K562 (cell line): ENCODE results near the gene C2CD2L. TPM values are rescaled to one million over a fixed set of nuclear protein-coding genes. Genes with fewer than 3 reads are reported as not detected.
A peak's percentile ranks its signal among the peaks of the same experiment; 100 is the strongest.

Source experiments
- ARID2 ChIP-seq: fragments of 450-650 bp; IDR thresholded peaks from 2 replicates; pipeline ENCODE4 v1.6.1; 2017; ENCODE audit warnings: antibody characterized with exemption, mild to moderate bottlenecking
- FOXK1 ChIP-seq: sonication (generic); formaldehyde crosslinking; IDR thresholded peaks from 2 replicates; pipeline ENCODE4 v1.8.0; 2022; ENCODE audit warnings: missing genetic modification reagents, mild to moderate bottlenecking, borderline replicate concordance
- ID3 ChIP-seq, 2 experiments: fragments of 250-450 bp in 1 of 2; fragments of 450-650 bp in 1 of 2; sonication (Bioruptor Pico) in 1 of 2; IDR thresholded peaks; 2 replicates each; pipeline versions ENCODE4 v1.6.1 to v1.8.0; 2016 to 2021; ENCODE audit warnings: mild to moderate bottlenecking in 2 of 2, moderate library complexity in 2 of 2, missing compliant biosample characterization in 1 of 2, missing genetic modification characterization in 1 of 2
- MEIS2 ChIP-seq: fragments of 450-650 bp; IDR thresholded peaks from 2 replicates; pipeline ENCODE4 v1.6.1; 2014; ENCODE audit warnings: mild to moderate bottlenecking; ENCODE audit not compliant: partially characterized antibody
- MXI1 ChIP-seq: IDR thresholded peaks from 2 replicates; pipeline ENCODE4 v1.6.1; 2011; ENCODE audit warnings: low read depth, mild to moderate bottlenecking, improper control_type of control experiment, low read length
- TAF1 ChIP-seq: IDR thresholded peaks from 2 replicates; pipeline ENCODE4 v1.6.1; 2011; ENCODE audit warnings: mild to moderate bottlenecking, low read length, moderate library complexity; ENCODE audit not compliant: insufficient read depth, control insufficient read depth, severe bottlenecking; ENCODE audit errors: extremely low read depth
- TCF3 ChIP-seq: sonication (generic); formaldehyde crosslinking; IDR thresholded peaks from 2 replicates; pipeline ENCODE4 v1.4.0; 2020; ENCODE audit warnings: mild to moderate bottlenecking, missing genetic modification reagents
- TOE1 ChIP-seq, 2 experiments: fragments of 450-650 bp in 1 of 2; sonication (generic) in 1 of 2; formaldehyde crosslinking in 1 of 2; IDR thresholded peaks; 2 replicates each; pipeline versions ENCODE4 v1.7.1 to v1.8.0; 2016 to 2022; ENCODE audit warnings: borderline replicate concordance in 2 of 2, mild to moderate bottlenecking in 2 of 2, antibody characterized with exemption in 1 of 2, inconsistent platforms in 1 of 2, low read depth in 1 of 2, missing genetic modification reagents in 1 of 2, moderate library complexity in 1 of 2
- ZBTB40 ChIP-seq, 2 experiments: fragments of 450-650 bp in 1 of 2; sonication (generic) in 1 of 2; formaldehyde crosslinking in 1 of 2; IDR thresholded peaks; 2 replicates each; pipeline versions ENCODE4 v1.7.1 to v1.9.0; 2016 to 2022; ENCODE audit warnings: inconsistent platforms in 1 of 2, mild to moderate bottlenecking in 1 of 2, missing genetic modification reagents in 1 of 2
- ZFP1 ChIP-seq: fragments of 450-650 bp; formaldehyde crosslinking; IDR thresholded peaks from 2 replicates; pipeline ENCODE4 v1.4.0; 2020; ENCODE audit warnings: mild to moderate bottlenecking, mixed read lengths
- ZNF224 ChIP-seq: sonication (generic); formaldehyde crosslinking; IDR thresholded peaks from 2 replicates; pipeline ENCODE4 v1.8.0; 2022; ENCODE audit warnings: mild to moderate bottlenecking, missing genetic modification reagents
- ZSCAN29 ChIP-seq: fragments of 450-650 bp; IDR thresholded peaks from 2 replicates; pipeline ENCODE4 v1.6.1; 2017
- polyA plus RNA-seq, 8 experiments: library from polyadenylated mRNA; depleted of rRNA in 4 of 8; stranded (reverse) in 5 of 8; unstranded in 3 of 8; fragments of >200 nt; fragmentation: Nextera tagmentation in 2 of 8; fragmentation: Illumina TruSeq in 1 of 8; extraction: Ambion mirVana in 2 of 8; extraction: Trizol in 1 of 8; gene quantifications; 2 replicates each; pipeline versions ENCODE4 v1.2.1 to v1.2.3, GENCODE V29; 2011 to 2014; ENCODE audit warnings: inconsistent platforms in 1 of 8, missing spikeins in 1 of 8
- total RNA-seq, 7 experiments: library from RNA; depleted of rRNA in 6 of 7; stranded (reverse); fragments of >200 nt in 6 of 7; fragmentation: Illumina TruSeq in 2 of 7; extraction: Trizol in 2 of 7; gene quantifications; 2 replicates each; pipeline versions ENCODE4 v1.2.1 to v1.2.3, GENCODE V29; 2011 to 2021; ENCODE audit warnings: low replicate concordance in 1 of 7
- TF ChIP-seq, protein P1 (sequence below): fragments of 450-650 bp; formaldehyde crosslinking; IDR thresholded peaks from 2 replicates; pipeline ENCODE4 v1.4.0; 2020; ENCODE audit warnings: mild to moderate bottlenecking, moderate library complexity

The C2CD2L gene
- total and polyA plus RNA-seq, 9 of the 15 experiments (the other 6 are each of a cell fraction or from before 2014, with no cell fraction given), result 0.66 to 41.2 (median 14.8) TPM

DNA sequence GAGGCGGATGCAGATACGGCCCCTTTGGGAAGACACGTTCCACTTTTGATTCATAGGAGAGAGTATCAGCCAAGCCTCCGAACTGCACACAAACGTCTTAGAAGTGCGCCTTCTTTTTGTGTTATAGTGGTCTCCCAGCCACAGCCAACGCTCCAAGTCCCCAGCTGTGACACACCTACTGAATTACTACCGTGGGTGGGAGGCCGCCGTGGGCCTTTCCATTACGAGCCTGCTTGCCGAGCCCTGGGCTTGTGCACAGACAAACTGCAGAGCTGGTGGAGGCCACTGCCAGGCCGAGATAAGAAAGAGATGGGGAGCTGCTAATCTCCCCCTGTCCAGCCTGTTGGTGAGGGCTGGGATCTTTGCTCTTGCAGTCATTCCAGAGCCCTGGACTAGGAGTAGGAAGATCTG lies 21.7 kb upstream of the C2CD2L start (continued):
- TF ChIP-seq ZBTB40 (IDR thresholded peaks at IDR 0.05) (no peak), ZBTB40 (CRISPR knock-in tag; IDR thresholded peaks at IDR 0.05) (0 out of 2 replicates have a peak, but pooled peaks have one; percentile 16), TCF3 (peak; percentile 97), ZNF224 (CRISPR knock-in tag) (no peak), MEIS2 (peak; percentile 29), ID3 (CRISPR knock-in tag; IDR thresholded peaks at IDR 0.05) (no peak), ID3 (tag; IDR thresholded peaks at IDR 0.05) (peak; percentile 42; the same call in 1 of the 2 replicates), MXI1 (0 out of 2 replicates have a peak, but pooled peaks have one; percentile 26), FOXK1 (peak; percentile 32; the same call in 1 of the 2 replicates), ARID2 (no peak), ZFP1 (CRISPR knock-in tag) (no peak), TOE1 (IDR thresholded peaks at IDR 0.05; ENCODE audit: borderline replicate concordance) (no peak), TOE1 (CRISPR knock-in tag; IDR thresholded peaks at IDR 0.05; ENCODE audit: borderline replicate concordance, low read depth) (0 out of 2 replicates have a peak, but pooled peaks have one; percentile 29), TAF1 (peak; percentile 56), ZSCAN29 (0 out of 2 replicates have a peak, but pooled peaks have one; percentile 2)
- TF ChIP-seq, protein P1, sequence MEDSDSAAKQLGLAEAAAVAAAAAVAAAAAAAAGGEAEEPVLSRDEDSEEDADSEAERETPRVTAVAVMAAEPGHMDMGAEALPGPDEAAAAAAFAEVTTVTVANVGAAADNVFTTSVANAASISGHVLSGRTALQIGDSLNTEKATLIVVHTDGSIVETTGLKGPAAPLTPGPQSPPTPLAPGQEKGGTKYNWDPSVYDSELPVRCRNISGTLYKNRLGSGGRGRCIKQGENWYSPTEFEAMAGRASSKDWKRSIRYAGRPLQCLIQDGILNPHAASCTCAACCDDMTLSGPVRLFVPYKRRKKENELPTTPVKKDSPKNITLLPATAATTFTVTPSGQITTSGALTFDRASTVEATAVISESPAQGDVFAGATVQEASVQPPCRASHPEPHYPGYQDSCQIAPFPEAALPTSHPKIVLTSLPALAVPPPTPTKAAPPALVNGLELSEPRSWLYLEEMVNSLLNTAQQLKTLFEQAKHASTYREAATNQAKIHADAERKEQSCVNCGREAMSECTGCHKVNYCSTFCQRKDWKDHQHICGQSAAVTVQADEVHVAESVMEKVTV (CRISPR knock-in tag), result no peak
